RWPE2 (cell line): ENCODE measurements around the gene AGBL4.

Experiments
- ATAC-seq: fragments of 200-7000 bp; cut with Tn5 transposase; 3 replicates; pipeline ENCODE4 v1.9.1; 2021; ENCODE audit warnings: low read depth
- DNase-seq: peaks from one replicate; pipeline ENCODE4 v3.0.0-alpha.2; 2020; ENCODE audit warnings: low spot score
- H3K27ac ChIP-seq: fragments of 450-650 bp; 2 replicates; pipeline ENCODE4 v1.5.1; 2017; ENCODE audit warnings: mild to moderate bottlenecking; ENCODE audit not compliant: poor library complexity, severe bottlenecking
- H3K27me3 ChIP-seq: fragments of 250-450 bp; sonication (Bioruptor Pico); 2 replicates; pipeline ENCODE4 v1.5.1; 2021; ENCODE audit warnings: mild to moderate bottlenecking, moderate library complexity; ENCODE audit not compliant: insufficient read depth, poor library complexity, severe bottlenecking
- H3K36me3 ChIP-seq: fragments of 250-450 bp; sonication (Bioruptor Pico); 2 replicates; pipeline ENCODE4 v1.5.1; 2020; ENCODE audit warnings: low read depth, mild to moderate bottlenecking, moderate library complexity
- H3K4me1 ChIP-seq: fragments of 250-450 bp; sonication (Bioruptor Pico); 2 replicates; pipeline ENCODE4 v1.5.1; 2021; ENCODE audit warnings: mild to moderate bottlenecking, moderate library complexity; ENCODE audit not compliant: insufficient read depth, poor library complexity, severe bottlenecking
- H3K4me3 ChIP-seq: fragments of 250-450 bp; sonication (Bioruptor Pico); 2 replicates; pipeline ENCODE4 v1.5.1; 2021; ENCODE audit warnings: mild to moderate bottlenecking, moderate library complexity; ENCODE audit not compliant: severe bottlenecking
- H3K9me3 ChIP-seq: fragments of 250-450 bp; sonication (Bioruptor Pico); 2 replicates; pipeline ENCODE4 v1.5.1; 2021; ENCODE audit warnings: mild to moderate bottlenecking, moderate library complexity; ENCODE audit not compliant: severe bottlenecking
- TF ChIP-seq, protein P1 (sequence below): fragments of 450-650 bp; IDR thresholded peaks from one replicate; pipeline ENCODE4 v1.5.1; 2017; ENCODE audit warnings: mild to moderate bottlenecking, moderate library complexity; ENCODE audit not compliant: poor library complexity, severe bottlenecking

Gene AGBL4

DNA sequence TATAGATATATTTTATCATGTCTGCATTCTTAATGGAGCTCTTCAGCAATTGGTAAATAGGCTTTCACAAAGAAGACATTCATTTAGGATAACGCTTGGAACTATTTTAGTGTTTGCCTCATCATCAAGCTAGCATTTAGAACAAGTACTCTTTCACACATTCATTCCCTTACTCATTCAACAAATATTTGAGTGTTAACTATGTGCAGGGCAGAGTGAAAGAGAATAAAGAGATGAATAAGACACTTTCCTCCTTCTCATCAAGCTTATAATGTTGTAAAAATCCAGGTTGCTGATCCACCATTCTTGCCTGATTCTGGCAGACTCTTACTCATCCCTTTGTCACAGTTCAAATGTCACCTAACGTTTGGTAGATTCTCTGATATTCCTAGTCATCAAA, 860.7 kb downstream of the AGBL4 start:
- no peaks in the 10 kb centered on the region for H3K27me3 ChIP-seq
- H3K4me1 ChIP-seq, result no peaks in the 10 kb centered on the region
- no peak overlapping the region for H3K27ac ChIP-seq
- H3K9me3 ChIP-seq, result peaks cover 4% of the 10 kb centered on the region
- DNase-seq (no peak), ATAC-seq (no peak)
- TF ChIP-seq, protein P1, sequence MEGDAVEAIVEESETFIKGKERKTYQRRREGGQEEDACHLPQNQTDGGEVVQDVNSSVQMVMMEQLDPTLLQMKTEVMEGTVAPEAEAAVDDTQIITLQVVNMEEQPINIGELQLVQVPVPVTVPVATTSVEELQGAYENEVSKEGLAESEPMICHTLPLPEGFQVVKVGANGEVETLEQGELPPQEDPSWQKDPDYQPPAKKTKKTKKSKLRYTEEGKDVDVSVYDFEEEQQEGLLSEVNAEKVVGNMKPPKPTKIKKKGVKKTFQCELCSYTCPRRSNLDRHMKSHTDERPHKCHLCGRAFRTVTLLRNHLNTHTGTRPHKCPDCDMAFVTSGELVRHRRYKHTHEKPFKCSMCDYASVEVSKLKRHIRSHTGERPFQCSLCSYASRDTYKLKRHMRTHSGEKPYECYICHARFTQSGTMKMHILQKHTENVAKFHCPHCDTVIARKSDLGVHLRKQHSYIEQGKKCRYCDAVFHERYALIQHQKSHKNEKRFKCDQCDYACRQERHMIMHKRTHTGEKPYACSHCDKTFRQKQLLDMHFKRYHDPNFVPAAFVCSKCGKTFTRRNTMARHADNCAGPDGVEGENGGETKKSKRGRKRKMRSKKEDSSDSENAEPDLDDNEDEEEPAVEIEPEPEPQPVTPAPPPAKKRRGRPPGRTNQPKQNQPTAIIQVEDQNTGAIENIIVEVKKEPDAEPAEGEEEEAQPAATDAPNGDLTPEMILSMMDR, result no peak
- no peaks in the 10 kb centered on the region for H3K36me3 ChIP-seq
- no peak overlapping the region for H3K4me3 ChIP-seq

DNA sequence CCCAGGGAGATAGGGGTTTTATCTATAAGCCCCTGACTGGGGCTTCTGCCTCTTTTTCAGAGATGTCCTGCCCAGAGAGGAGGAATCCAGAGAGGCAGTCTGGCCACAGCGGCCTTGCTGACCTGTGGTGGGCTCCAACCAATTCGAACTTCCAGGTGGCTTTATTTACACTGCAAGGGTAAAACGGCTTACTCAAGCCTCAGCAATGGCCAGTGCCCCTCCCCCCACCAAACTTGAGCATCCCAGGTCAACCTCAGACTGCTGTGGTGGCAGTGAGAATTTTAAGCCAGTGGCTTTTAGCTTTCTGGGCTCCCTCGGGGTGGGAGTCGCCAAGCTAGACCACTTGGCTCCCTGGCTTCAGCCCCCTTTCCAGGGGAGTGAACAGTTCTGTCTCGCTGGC, 863.1 kb downstream of the AGBL4 start:
- no peaks in the 10 kb centered on the region for H3K4me1 ChIP-seq
- no peaks in the 10 kb centered on the region for H3K36me3 ChIP-seq
- H3K4me3 ChIP-seq, result no peak overlapping the region
- TF ChIP-seq, protein P1, result no peak
- DNase-seq (no peak), ATAC-seq (no peak)
- H3K9me3 ChIP-seq, result peaks cover 4% of the 10 kb centered on the region
- H3K27ac ChIP-seq, result no peak overlapping the region
- no peaks in the 10 kb centered on the region for H3K27me3 ChIP-seq

DNA sequence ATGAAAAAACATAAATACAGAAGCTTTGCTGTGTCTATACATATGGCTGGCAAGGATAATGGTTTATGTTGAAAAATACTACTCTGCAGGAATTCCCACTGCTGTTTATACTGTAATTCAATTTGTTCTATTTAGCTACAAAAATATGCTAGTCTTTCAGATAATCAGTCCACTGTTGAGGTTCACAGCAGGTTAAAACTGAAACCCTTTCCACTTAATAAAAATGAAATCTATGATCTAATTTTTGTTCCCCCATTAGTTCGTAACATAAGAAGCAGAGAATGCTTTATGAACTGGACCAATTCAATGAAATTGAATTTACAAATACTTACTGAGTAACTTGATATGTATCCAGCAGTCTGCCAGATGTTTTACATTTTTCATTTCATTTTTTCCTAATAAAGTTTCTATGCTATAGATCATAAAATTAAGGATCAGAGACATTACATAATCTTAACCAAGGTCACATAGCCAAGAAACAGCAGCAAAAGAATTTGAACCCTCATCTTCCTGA, 887.0 kb downstream of the AGBL4 start:
- Histone ChIP-seq H3K4me1 (no peaks in the 10 kb centered on the region), H3K9me3 (no peaks in the 10 kb centered on the region), H3K27me3 (no peaks in the 10 kb centered on the region), H3K27ac (no peak overlapping the region), H3K4me3 (no peak overlapping the region), H3K36me3 (no peaks in the 10 kb centered on the region)
- ATAC-seq (no peak), DNase-seq (no peak)
- TF ChIP-seq, protein P1, result no peak

DNA sequence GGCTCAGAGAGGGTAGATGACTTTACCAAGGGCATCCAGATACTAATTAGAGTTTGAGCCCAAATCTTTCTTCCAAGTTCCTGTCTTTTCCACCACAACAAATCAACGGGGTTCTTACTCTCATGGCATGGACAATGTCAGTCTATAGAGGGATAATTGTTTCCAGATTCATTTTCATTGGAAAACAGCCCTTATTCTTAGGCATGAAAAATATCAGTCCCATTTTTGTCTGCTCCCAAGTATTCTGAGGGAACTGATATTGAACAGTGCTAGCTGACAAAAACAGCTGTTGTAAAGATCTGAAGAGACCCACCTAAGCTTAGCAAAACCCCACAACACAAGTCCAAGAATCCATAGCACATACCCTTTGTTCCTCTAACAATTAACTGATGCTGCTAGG, 898.0 kb downstream of the AGBL4 start:
- Histone ChIP-seq H3K4me1 (no peaks in the 10 kb centered on the region), H3K9me3 (no peaks in the 10 kb centered on the region), H3K4me3 (no peak overlapping the region), H3K27me3 (no peaks in the 10 kb centered on the region), H3K36me3 (no peaks in the 10 kb centered on the region), H3K27ac (no peak overlapping the region)
- DNase-seq, result no peak
- TF ChIP-seq, protein P1, result no peak
- ATAC-seq, result no peak

DNA sequence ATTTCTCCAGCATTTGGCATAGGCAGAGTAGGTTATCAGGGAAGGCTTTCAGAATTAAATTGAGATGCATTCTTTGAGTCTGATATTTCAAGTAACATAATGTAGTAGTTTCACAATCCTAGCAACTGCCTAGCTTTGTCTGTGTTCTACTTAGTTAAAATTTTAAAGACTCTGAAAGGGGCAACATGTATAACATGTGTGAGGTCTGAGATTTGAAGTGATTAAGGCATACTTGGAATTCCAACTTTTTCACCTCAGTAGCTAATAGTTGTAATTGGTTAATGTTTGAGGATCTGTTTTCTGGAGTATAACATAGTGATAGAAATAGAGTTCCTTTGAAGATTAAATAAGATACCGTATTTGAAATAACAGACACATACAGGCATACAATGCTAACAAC, 911.8 kb downstream of the AGBL4 start:
- ATAC-seq (no peak), DNase-seq (no peak)
- Histone ChIP-seq H3K4me3 (no peak overlapping the region), H3K27me3 (no peaks in the 10 kb centered on the region), H3K36me3 (no peaks in the 10 kb centered on the region), H3K9me3 (no peaks in the 10 kb centered on the region), H3K27ac (no peak overlapping the region), H3K4me1 (no peaks in the 10 kb centered on the region)
- TF ChIP-seq, protein P1, result no peak
